NCI-H2081 (cell line): ENCODE results near the gene TSPAN17.
"Not testable (repeated sequence)": the region's sequence is repeated elsewhere in the genome, so short reads cannot be mapped to it uniquely, and the experiment has no call there.

ENCODE experiments used
- DNase-seq, 2 experiments: peaks; one replicate each; lab custom pipeline; 2025; lab: John Stamatoyannopoulos, UW

Gene TSPAN17

GRCh38 chr5:176680226-176680563, 32.9 kb downstream of the TSPAN17 start:
- DNase-seq: no peak

GRCh38 chr5:176682016-176682531, 34.8 kb downstream of the TSPAN17 start:
- no peak for DNase-seq

- no peak for DNase-seq
These were observed 37.7 kb downstream of the TSPAN17 start for GRCh38 chr5:176685010-176685409.

- DNase-seq: no peak
These were observed 40.0 kb downstream of the TSPAN17 start for GRCh38 chr5:176687247-176687646.

- DNase-seq: no peak
These were observed 40.6 kb downstream of the TSPAN17 start for GRCh38 chr5:176687881-176688280.

GRCh38 chr5:176690911-176691310, 43.6 kb downstream of the TSPAN17 start:
- DNase-seq: no peak

GRCh38 chr5:176691524-176691923, 44.2 kb downstream of the TSPAN17 start:
- no peak for DNase-seq

- DNase-seq: no peak
These were observed 45.0 kb downstream of the TSPAN17 start for GRCh38 chr5:176692326-176692725.

- DNase-seq: peak; percentile 65 to 85
These were observed 45.7 kb downstream of the TSPAN17 start for GRCh38 chr5:176692839-176693476.

GRCh38 chr5:176693477-176693851, 46.2 kb downstream of the TSPAN17 start:
- DNase-seq: peak in 1 of 2 experiments; percentile 65

- no peak for DNase-seq
These were observed 46.9 kb downstream of the TSPAN17 start for GRCh38 chr5:176694146-176694545.

GRCh38 chr5:176694631-176695030, 47.3 kb downstream of the TSPAN17 start:
- no peak for DNase-seq

GRCh38 chr5:176695073-176695472, 47.8 kb downstream of the TSPAN17 start:
- DNase-seq: no peak

GRCh38 chr5:176697267-176697933, 50.1 kb downstream of the TSPAN17 start:
- DNase-seq: peak in 1 of 2 experiments; percentile 18

- peak; percentile 80 to 83 for DNase-seq
These were observed 50.8 kb downstream of the TSPAN17 start for GRCh38 chr5:176697934-176698538.

- DNase-seq: not testable (repeated sequence)
These were observed 52.2 kb downstream of the TSPAN17 start for GRCh38 chr5:176699446-176699845.

GRCh38 chr5:176700239-176700847, 53.1 kb downstream of the TSPAN17 start:
- peak in 1 of 2 experiments; percentile 34 for DNase-seq

GRCh38 chr5:176702671-176703641, 55.7 kb downstream of the TSPAN17 start:
- DNase-seq: no peak

- no peak for DNase-seq
These were observed 56.6 kb downstream of the TSPAN17 start for GRCh38 chr5:176703857-176704256.

GRCh38 chr5:176704355-176704754, 57.1 kb downstream of the TSPAN17 start:
- DNase-seq: no peak

GRCh38 chr5:176704817-176705216, 57.5 kb downstream of the TSPAN17 start:
- no peak for DNase-seq
